K562 (cell line): ENCODE measurements around the gene B9D2. TPM values are rescaled to one million over a fixed set of nuclear protein-coding genes. Genes with fewer than 3 reads are reported as not detected.
A peak's percentile ranks its signal among the peaks of the same experiment; 100 is the strongest.

Experiments
- ATAC-seq: fragments of 200-7000 bp; cut with Tn5 transposase; 3 replicates; pipeline ENCODE4 v1.9.1; 2020; ENCODE audit warnings: moderate library complexity
- BruUV-seq: library from RNA; stranded (reverse); fragments of 400-500 nt; replicated peaks from 2 replicates; lab custom pipeline; 2021; lab: Mats Ljungman, UMichigan
- CTCF ChIA-PET: fragments of 300-600 bp; formaldehyde crosslinking; extraction: SDS; loops from one replicate; lab custom pipeline; 2021; ENCODE audit warnings: low intra/inter-chr PET ratio; lab: Yijun Ruan, JAX
- POLR2A ChIA-PET: fragments of 300-600, 350-650 bp; sonication (Branson Sonifier 250); formaldehyde crosslinking; extraction: SDS; loops from one replicate; lab custom pipeline; 2021; ENCODE audit warnings: antibody characterized with exemption, inconsistent platforms; lab: Yijun Ruan, JAX
- DNase-seq, 4 experiments: peaks; one replicate each; pipeline versions ENCODE4 v3.0.0 to v3.0.0-alpha.2; 2011 to 2018; ENCODE audit warnings: low spot score in 3 of 4, mixed read lengths in 3 of 4; ENCODE audit errors: extremely low read depth in 1 of 4
- FAIRE-seq: peaks from 2 replicates; lab custom pipeline; 2011; peaks lifted over from hg19 to GRCh38; lab: Jason Lieb, UNC
- H2AFZ ChIP-seq: 2 replicates; pipeline ENCODE4 v1.6.0; 2011; ENCODE audit warnings: low read depth, low read length, control low read depth, inconsistent platforms
- H3K27ac ChIP-seq: fragments of 200-600 bp; 3 replicates; pipeline ENCODE4 v1.8.0; 2011; ENCODE audit warnings: low read depth, mild to moderate bottlenecking, control low read depth, inconsistent platforms, low read length, moderate library complexity, mixed read lengths; ENCODE audit errors: extremely low read depth
- H3K27me3 ChIP-seq, 2 experiments: fragments of 300-600 bp in 1 of 2; 2 replicates in 1 of 2; 3 replicates in 1 of 2; pipeline versions ENCODE4 v1.6.0 to v1.8.0; 2011; ENCODE audit warnings: inconsistent platforms in 2 of 2, low read length in 2 of 2, mild to moderate bottlenecking in 1 of 2, mixed read lengths in 1 of 2, moderate library complexity in 1 of 2; ENCODE audit not compliant: control insufficient read depth in 2 of 2, insufficient read depth in 2 of 2
- H3K36me3 ChIP-seq: fragments of 300-600 bp; 3 replicates; pipeline ENCODE4 v1.8.0; 2011; ENCODE audit warnings: mild to moderate bottlenecking, low read length, inconsistent platforms; ENCODE audit not compliant: control insufficient read depth, insufficient read depth
- H3K4me1 ChIP-seq, 2 experiments: fragments of 200-600 bp in 1 of 2; replicated peaks in 1 of 2; 2 replicates in 1 of 2; 3 replicates in 1 of 2; pipeline versions ENCODE4 v1.5.1 to v1.8.0; 2011; ENCODE audit warnings: inconsistent platforms in 2 of 2, low read length in 2 of 2, mild to moderate bottlenecking in 1 of 2, mixed read lengths in 1 of 2, moderate library complexity in 1 of 2; ENCODE audit not compliant: control insufficient read depth in 2 of 2, insufficient read depth in 2 of 2
- H3K4me2 ChIP-seq: 2 replicates; pipeline ENCODE4 v1.6.1; 2011; ENCODE audit warnings: low read length, control low read depth, inconsistent platforms, mixed read lengths; ENCODE audit not compliant: insufficient read depth
- H3K4me3 ChIP-seq: fragments of 200-600 bp; sonication (generic), shearing (Covaris generic); 2 replicates; pipeline ENCODE4 v1.5.1; 2016; ENCODE audit warnings: control low read depth, inconsistent platforms
- H3K79me2 ChIP-seq: fragments of 200-600 bp; 3 replicates; pipeline ENCODE4 v1.8.0; 2011; ENCODE audit warnings: low read length, inconsistent platforms; ENCODE audit not compliant: control insufficient read depth, insufficient read depth
- H3K9ac ChIP-seq, 2 experiments: 2 replicates each; pipeline versions ENCODE4 v1.6.0 to v1.6.1; 2011; ENCODE audit warnings: low read depth in 2 of 2, low read length in 2 of 2, control low read depth in 1 of 2, inconsistent platforms in 1 of 2, mild to moderate bottlenecking in 1 of 2, mixed read lengths in 1 of 2; ENCODE audit not compliant: insufficient read depth in 1 of 2
- H3K9me1 ChIP-seq: one replicate; pipeline ENCODE4 v1.6.0; 2011; ENCODE audit warnings: inconsistent platforms, mild to moderate bottlenecking, low read length, moderate library complexity; ENCODE audit not compliant: control insufficient read depth, insufficient read depth
- H3K9me3 ChIP-seq: replicated peaks from 2 replicates; pipeline ENCODE4 v1.5.1; 2011; ENCODE audit warnings: low read depth, low read length, inconsistent platforms; ENCODE audit not compliant: control insufficient read depth, insufficient read depth
- H4K20me1 ChIP-seq: replicated peaks from 2 replicates; pipeline ENCODE4 v1.6.1; 2011; ENCODE audit warnings: low read length, inconsistent platforms, mixed read lengths; ENCODE audit not compliant: control insufficient read depth, insufficient read depth
- CBFA2T3 ChIP-seq: fragments of 450-650 bp; IDR thresholded peaks from 2 replicates; pipeline ENCODE4 v1.6.1; 2017
- HDAC8 ChIP-seq: fragments of 450-650 bp; IDR thresholded peaks from 2 replicates; pipeline ENCODE4 v1.6.1; 2016; ENCODE audit warnings: mild to moderate bottlenecking, missing genetic modification characterization, moderate library complexity, missing compliant biosample characterization
- HMG20B ChIP-seq: fragments of 250-450 bp; sonication (Bioruptor Pico); IDR thresholded peaks from 2 replicates; pipeline ENCODE4 v1.5.0; 2021; ENCODE audit warnings: mild to moderate bottlenecking
- ILK ChIP-seq: fragments of 450-650 bp; IDR thresholded peaks from 2 replicates; pipeline ENCODE4 v1.6.1; 2016; ENCODE audit warnings: missing genetic modification characterization, low read depth, mild to moderate bottlenecking, missing compliant biosample characterization, moderate library complexity, borderline replicate concordance
- RB1 ChIP-seq: fragments of 450-650 bp; IDR thresholded peaks from 2 replicates; pipeline ENCODE4 v1.6.1; 2017; ENCODE audit warnings: low read depth, mild to moderate bottlenecking
- TCF7L2 ChIP-seq: fragments of 150-350 bp; IDR thresholded peaks from 2 replicates; pipeline ENCODE4 v1.6.1; 2016; ENCODE audit warnings: low read depth, mild to moderate bottlenecking, low read length, moderate library complexity
- WGBS: fragments of 100-300 bp; shearing (Covaris generic); methylation state at CpG from one replicate; pipeline ENCODE4 v1.1.6; 2016; ENCODE audit warnings: low coverage, mixed read lengths; ENCODE audit not compliant: insufficient coverage; ENCODE audit errors: missing lambda C conversion rate; 5-methylcytosine and 5-hydroxymethylcytosine counted together
- in situ Hi-C: fragments of 300-500 bp; cut with MboI; formaldehyde crosslinking; loops from 4 replicates; pipeline ENCODE4 v1.15.0; 2018; ENCODE audit warnings: inconsistent platforms, mixed read lengths
- intact Hi-C: fragments of 100-400 bp; cut with micrococcal nuclease; formaldehyde crosslinking; loops from 2 replicates; pipeline ENCODE4 v1.14.2; 2022
- polyA plus RNA-seq, 8 experiments: library from polyadenylated mRNA; depleted of rRNA in 4 of 8; stranded (reverse) in 5 of 8; unstranded in 3 of 8; fragments of >200 nt; fragmentation: Nextera tagmentation in 2 of 8; fragmentation: Illumina TruSeq in 1 of 8; extraction: Ambion mirVana in 2 of 8; extraction: Trizol in 1 of 8; gene quantifications; 2 replicates each; pipeline versions ENCODE4 v1.2.1 to v1.2.3, GENCODE V29; 2011 to 2014; ENCODE audit warnings: inconsistent platforms in 1 of 8, missing spikeins in 1 of 8
- total RNA-seq, 7 experiments: library from RNA; depleted of rRNA in 6 of 7; stranded (reverse); fragments of >200 nt in 6 of 7; fragmentation: Illumina TruSeq in 2 of 7; extraction: Trizol in 2 of 7; gene quantifications; 2 replicates each; pipeline versions ENCODE4 v1.2.1 to v1.2.3, GENCODE V29; 2011 to 2021; ENCODE audit warnings: low replicate concordance in 1 of 7
- TF ChIP-seq, protein P1 (sequence below), 2 experiments: fragments of 450-650 bp in 1 of 2; IDR thresholded peaks; 2 replicates each; pipeline ENCODE4 v1.6.1; 2011 to 2017; ENCODE audit warnings: low read depth in 2 of 2, antibody characterized with exemption in 1 of 2, borderline replicate concordance in 1 of 2, low read length in 1 of 2, mild to moderate bottlenecking in 1 of 2, mixed read lengths in 1 of 2; ENCODE audit not compliant: control insufficient read depth in 1 of 2
- TF ChIP-seq, protein P2 (sequence below): fragments of 250-450 bp; sonication (Bioruptor Pico); IDR thresholded peaks from 2 replicates; pipeline ENCODE4 v1.4.0; 2020; ENCODE audit warnings: borderline replicate concordance
- TF ChIP-seq, protein P3 (sequence below): IDR thresholded peaks from 2 replicates; pipeline ENCODE4 v1.6.1; 2016; ENCODE audit warnings: missing genetic modification characterization, missing compliant biosample characterization

The B9D2 gene
- total and polyA plus RNA-seq, 9 of the 15 experiments (the other 6 are each of a cell fraction or from before 2014, with no cell fraction given) = 0.83 to 6.9 (median 2.8) TPM

DNA sequence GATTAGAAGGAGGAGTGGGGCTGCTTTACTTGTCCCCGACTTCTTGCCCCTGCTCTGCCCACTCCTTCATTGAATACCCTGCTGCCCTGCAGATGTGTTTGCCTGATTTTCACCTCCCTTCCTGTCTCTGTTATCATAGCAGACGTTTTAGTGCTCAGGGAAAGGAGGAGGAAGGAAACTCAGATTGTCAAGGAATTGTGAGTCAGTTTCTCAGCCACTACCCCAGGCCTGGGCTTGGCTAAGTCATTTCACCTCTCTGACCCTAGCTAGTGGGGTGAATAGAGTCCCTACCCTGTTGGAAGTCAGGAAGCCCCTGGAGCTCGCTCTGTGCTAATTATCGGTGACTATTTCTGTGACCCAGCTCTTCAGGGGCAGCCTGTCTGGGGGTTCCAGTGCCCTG is 37.5 kb upstream of the B9D2 start:
- H3K79me2 ChIP-seq = peaks cover 25% of the 10 kb centered on the region
- H3K4me3 ChIP-seq = no peak overlapping the region
- H3K9me1 ChIP-seq = no peaks in the 10 kb centered on the region
- H3K36me3 ChIP-seq = no peaks in the 10 kb centered on the region
- DNase-seq (no peak), ATAC-seq (no peak), FAIRE-seq (no peak)
- H3K9ac ChIP-seq = no peak overlapping the region
- H3K27me3 ChIP-seq = no peaks in the 10 kb centered on the region
- WGBS = 43% methylated on average over 3 of the region's 4 CpGs
- no TSS peak for BruUV-seq
- peak overlapping the region; percentile 15; the same call in 1 of the 3 replicates for H3K27ac ChIP-seq
- in situ Hi-C loops (no loop called here), intact Hi-C loops (no loop called here)
- no peaks in the 10 kb centered on the region for H4K20me1 ChIP-seq
- TF ChIP-seq CBFA2T3 = 0 out of 2 replicates have a peak, but pooled peaks have one; percentile 16
- no peak for TF ChIP-seq TCF7L2
- no peak overlapping the region for H2AFZ ChIP-seq
- H3K4me2 ChIP-seq = no peak overlapping the region
- ChIA-PET POLR2A (no interaction called here), CTCF (no interaction called here)
- H3K9me3 ChIP-seq = no peaks in the 10 kb centered on the region
- peaks cover 5 to 7% of the 10 kb centered on the region in 2 experiments; a peak in 3 of 5 replicates for H3K4me1 ChIP-seq

DNA sequence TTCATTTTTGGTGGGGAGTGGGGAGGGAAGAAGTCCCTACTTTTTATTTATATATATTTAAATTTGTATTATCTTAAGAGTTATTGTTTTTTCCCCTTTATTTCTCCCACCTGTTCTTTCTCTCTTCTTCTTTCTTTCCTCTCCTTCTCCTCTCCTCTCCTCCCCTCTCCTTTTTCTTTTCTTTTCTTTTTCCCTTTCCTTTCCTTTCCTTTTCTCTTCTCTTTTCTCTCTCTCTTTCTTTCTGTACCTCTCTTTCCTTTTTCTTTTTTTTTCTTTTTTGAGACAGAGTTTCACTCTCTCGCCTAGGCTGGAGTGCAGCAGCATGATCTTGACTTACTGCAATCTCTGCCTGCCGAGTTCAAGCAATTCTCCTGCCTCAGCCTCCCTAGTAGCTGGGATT is 35.6 kb upstream of the B9D2 start:
- CTCF ChIA-PET = no interaction called here
- intact Hi-C loops = loop anchor here (5.0 kb wide), 1 partner anchor 33 kb away; no protein-coding TSS in a partner anchor
- TF ChIP-seq RB1 = no peak
- no peak for TF ChIP-seq HMG20B
- TF ChIP-seq, protein P1, sequence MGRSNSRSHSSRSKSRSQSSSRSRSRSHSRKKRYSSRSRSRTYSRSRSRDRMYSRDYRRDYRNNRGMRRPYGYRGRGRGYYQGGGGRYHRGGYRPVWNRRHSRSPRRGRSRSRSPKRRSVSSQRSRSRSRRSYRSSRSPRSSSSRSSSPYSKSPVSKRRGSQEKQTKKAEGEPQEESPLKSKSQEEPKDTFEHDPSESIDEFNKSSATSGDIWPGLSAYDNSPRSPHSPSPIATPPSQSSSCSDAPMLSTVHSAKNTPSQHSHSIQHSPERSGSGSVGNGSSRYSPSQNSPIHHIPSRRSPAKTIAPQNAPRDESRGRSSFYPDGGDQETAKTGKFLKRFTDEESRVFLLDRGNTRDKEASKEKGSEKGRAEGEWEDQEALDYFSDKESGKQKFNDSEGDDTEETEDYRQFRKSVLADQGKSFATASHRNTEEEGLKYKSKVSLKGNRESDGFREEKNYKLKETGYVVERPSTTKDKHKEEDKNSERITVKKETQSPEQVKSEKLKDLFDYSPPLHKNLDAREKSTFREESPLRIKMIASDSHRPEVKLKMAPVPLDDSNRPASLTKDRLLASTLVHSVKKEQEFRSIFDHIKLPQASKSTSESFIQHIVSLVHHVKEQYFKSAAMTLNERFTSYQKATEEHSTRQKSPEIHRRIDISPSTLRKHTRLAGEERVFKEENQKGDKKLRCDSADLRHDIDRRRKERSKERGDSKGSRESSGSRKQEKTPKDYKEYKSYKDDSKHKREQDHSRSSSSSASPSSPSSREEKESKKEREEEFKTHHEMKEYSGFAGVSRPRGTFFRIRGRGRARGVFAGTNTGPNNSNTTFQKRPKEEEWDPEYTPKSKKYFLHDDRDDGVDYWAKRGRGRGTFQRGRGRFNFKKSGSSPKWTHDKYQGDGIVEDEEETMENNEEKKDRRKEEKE (IDR thresholded peaks at IDR 0.05; ENCODE audit: borderline replicate concordance in 1 of 2, control insufficient read depth in 1 of 2, low read depth in 2 of 2, low read length in 1 of 2) = no peak
- TF ChIP-seq HDAC8 (tag) = no peak
- TF ChIP-seq, protein P2, sequence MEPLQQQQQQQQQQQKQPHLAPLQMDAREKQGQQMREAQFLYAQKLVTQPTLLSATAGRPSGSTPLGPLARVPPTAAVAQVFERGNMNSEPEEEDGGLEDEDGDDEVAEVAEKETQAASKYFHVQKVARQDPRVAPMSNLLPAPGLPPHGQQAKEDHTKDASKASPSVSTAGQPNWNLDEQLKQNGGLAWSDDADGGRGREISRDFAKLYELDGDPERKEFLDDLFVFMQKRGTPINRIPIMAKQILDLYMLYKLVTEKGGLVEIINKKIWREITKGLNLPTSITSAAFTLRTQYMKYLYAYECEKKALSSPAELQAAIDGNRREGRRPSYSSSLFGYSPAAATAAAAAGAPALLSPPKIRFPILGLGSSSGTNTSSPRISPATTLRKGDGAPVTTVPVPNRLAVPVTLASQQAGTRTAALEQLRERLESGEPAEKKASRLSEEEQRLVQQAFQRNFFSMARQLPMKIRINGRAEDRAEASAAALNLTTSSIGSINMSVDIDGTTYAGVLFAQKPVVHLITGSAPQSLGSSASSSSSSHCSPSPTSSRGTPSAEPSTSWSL (CRISPR knock-in tag) = no peak
- TF ChIP-seq, protein P3, sequence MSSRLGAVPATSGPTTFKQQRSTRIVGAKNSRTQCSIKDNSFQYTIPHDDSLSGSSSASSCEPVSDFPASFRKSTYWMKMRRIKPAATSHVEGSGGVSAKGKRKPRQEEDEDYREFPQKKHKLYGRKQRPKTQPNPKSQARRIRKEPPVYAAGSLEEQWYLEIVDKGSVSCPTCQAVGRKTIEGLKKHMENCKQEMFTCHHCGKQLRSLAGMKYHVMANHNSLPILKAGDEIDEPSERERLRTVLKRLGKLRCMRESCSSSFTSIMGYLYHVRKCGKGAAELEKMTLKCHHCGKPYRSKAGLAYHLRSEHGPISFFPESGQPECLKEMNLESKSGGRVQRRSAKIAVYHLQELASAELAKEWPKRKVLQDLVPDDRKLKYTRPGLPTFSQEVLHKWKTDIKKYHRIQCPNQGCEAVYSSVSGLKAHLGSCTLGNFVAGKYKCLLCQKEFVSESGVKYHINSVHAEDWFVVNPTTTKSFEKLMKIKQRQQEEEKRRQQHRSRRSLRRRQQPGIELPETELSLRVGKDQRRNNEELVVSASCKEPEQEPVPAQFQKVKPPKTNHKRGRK (tag) = peak; percentile 86
- TF ChIP-seq ILK (tag) = no peak

More for the DNA sequence above, 35.6 kb upstream of the B9D2 start:
- no peaks in the 10 kb centered on the region for H3K9me1 ChIP-seq
- H3K27me3 ChIP-seq = no peaks in the 10 kb centered on the region
- H3K9ac ChIP-seq = no peak overlapping the region
- 78% methylated on average over 1 of the region's 2 CpGs for whole genome bisulfite sequencing
- no peak for ATAC-seq
- H3K27ac ChIP-seq = no peak overlapping the region
- peaks cover 41% of the 10 kb centered on the region for H3K79me2 ChIP-seq
- in situ Hi-C loops = no loop called here
- H3K36me3 ChIP-seq = peaks cover 4% of the 10 kb centered on the region; the same call in 1 of the 3 replicates
- POLR2A ChIA-PET = interaction anchor here (1.0 kb wide), 1 partner anchor 12 kb away, joined by 4 read pairs; no protein-coding TSS in a partner anchor
- no peak for FAIRE-seq
- H3K4me3 ChIP-seq = no peak overlapping the region
- no peak overlapping the region for H3K4me2 ChIP-seq
- H3K4me1 ChIP-seq = peaks cover 15 to 18% of the 10 kb centered on the region in 2 experiments; a peak in 4 of 5 replicates
- no peak for DNase-seq
- no peaks in the 10 kb centered on the region for H3K9me3 ChIP-seq
- no peaks in the 10 kb centered on the region for H4K20me1 ChIP-seq
- no TSS peak for BruUV-seq
- H2AFZ ChIP-seq = no peak overlapping the region
